Hematopoietic multipotent progenitor cell treated with erythropoietin and hydrocortisone succinate and interleukin-3 and kit ligand, for 15 days (in vitro differentiated cells): ENCODE measurements around the gene TSPAN3.

Experiments
- DNase-seq: peaks from one replicate; pipeline ENCODE4 v3.0.0-alpha.2; 2015; ENCODE audit warnings: low spot score

The TSPAN3 gene

DNA sequence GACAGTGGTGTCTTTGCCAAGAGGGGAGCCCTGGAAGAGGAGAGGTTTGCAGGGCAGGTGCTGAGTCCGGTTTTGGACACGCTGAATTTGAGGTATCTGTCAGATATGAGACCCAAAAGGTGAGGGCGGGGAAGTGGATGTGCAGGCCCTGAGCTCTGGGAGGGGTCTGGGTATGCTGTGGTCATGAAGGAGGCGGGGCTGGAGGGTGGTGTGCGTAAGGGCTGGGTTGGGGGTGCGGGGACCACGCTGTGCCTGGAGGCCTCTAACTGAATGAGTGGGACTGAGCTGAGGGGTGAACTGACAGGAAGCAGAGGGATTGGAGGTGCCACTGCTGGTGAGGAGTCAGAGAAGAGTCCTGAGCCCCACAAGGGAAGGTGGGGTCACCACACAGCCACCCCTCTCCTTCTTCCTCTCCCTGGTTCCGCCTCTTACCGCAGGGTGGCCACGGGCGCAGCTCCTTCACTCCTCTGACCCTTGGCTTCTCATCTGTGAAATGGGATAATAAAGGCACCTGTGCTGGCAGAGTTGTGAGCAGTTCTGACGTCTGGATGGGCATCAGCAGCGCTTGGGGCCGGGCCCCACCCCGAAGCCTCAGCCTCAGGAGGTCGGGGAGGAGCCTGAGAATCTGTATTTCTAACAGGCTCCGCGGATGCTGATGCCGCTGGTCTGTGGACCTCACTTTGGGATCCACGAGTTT lies 47.2 kb downstream of the TSPAN3 start:
- no peak for DNase-seq

- DNase-seq = no peak
Observed at GRCh38 chr15:77022646-77023575, 48.0 kb downstream of the TSPAN3 start.

GRCh38 chr15:77021803-77022381 lies 49.0 kb downstream of the TSPAN3 start:
- DNase-seq = no peak

DNA sequence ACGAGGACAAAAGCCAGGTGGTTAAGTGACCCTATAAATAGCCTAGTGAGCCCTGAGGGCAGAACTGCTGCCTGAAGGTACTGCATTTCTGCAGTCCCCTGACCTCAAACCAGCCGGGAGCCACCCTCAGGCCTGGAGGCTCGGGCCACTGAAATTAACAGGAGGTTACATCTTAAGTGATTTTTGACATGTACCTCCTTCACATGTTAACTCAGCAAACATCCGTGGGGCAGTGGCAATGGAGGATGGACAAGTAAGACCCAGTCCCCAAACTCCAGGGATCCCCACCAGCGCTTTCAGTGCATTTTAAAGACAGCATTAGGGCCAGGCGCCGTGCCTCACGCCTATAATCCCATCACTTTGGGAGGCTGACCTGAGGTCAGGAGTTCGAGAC lies 49.8 kb downstream of the TSPAN3 start:
- no peak for DNase-seq

GRCh38 chr15:77020348-77021087 lies 50.4 kb downstream of the TSPAN3 start:
- no peak for DNase-seq

DNA sequence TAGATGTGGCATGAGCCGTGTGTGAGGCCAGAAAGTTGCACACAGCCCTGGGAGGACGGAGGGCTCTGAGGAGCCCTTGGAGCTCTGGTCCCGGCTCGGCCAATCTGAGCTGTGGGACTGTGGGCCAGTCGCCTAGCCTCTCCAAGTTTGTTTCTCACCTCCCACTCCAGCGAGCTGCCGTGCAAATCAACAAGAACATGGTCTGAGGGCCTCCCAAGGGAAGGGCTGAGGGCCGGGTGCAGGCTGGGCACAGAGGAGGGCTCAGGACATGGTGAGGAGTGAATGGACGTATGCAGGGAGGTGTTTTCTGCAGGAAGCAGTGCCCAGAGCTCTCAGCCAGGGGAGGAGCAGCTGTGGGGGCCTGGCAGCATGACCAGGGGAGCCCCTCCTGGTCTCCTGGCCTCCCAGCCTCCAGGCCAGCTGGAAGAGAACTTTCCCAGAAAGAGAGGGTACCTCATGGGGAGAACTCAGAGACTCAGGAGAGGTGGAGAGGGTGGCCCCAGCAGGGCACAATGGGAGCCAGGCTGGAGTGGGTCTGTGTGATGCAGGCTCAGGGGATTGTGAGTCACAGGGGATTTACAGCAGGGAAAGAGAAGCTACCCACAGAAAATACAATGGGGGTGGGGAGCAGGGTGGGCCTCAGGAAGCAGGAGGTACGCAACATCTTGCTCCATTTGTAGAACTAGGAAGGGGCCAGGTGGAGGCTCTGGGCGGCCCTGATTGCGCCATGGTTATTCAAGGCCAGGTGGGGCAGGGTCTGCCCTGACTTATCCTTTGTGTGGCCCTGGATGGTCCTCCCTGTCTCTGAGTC lies 51.2 kb downstream of the TSPAN3 start:
- no peak for DNase-seq

- no peak for DNase-seq
Observed at GRCh38 chr15:77018796-77019505, 52.0 kb downstream of the TSPAN3 start.

GRCh38 chr15:77017761-77018720 lies 52.9 kb downstream of the TSPAN3 start:
- no peak for DNase-seq

GRCh38 chr15:77017091-77017660 lies 53.7 kb downstream of the TSPAN3 start:
- no peak for DNase-seq

DNA sequence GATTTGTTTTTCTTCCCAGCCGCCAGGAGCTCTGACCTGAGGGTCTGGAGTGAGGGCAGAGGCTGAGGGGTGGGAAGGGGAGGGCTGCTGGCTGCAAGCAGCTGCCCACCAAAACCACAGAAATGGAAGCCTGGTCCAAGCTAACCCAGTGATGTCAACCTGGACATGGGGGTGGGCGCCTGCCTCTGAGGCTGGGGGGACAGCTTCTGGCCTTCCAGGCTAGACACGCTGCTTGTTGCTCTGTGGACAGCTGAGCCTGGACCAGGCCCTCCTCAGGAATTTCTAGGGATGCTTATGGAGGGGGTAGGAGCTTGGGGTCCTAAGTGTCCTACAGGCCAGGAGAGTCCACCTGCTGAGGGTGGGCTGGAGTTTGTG lies 54.6 kb downstream of the TSPAN3 start:
- DNase-seq = no peak

DNA sequence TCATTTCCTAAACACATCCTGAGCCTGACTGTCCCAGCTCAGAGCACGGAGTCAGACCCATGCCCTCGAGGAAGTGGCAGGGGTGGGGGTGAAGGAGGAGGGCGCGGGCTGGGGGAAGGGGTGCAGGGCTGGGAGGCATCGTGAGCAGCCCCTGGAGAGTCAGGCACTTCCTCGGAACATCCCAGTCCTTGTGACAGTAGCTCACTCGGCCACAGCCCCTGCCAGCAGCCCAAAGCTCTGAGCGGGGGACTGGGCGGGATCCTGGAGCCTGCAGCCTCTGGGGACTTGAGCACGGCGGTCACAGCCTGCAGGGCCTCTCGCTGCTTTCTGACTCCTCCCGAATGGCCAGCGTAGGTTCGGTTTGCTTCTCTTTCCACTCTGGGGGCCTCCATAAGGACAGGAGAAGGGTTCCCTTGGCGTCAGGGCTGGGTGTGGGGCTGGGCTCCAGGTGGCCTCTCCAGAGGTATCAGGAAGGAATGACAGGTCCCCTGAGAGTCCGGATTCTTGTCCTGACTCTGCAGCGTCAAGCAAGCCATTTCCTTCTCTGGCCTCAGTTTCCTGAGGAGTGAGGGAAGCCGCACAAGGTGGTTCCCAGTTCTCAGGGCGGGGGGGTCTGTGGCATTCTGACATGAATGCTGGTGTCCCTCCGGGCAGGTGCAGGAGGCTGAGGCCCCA lies 55.1 kb downstream of the TSPAN3 start:
- DNase-seq = no peak

DNA sequence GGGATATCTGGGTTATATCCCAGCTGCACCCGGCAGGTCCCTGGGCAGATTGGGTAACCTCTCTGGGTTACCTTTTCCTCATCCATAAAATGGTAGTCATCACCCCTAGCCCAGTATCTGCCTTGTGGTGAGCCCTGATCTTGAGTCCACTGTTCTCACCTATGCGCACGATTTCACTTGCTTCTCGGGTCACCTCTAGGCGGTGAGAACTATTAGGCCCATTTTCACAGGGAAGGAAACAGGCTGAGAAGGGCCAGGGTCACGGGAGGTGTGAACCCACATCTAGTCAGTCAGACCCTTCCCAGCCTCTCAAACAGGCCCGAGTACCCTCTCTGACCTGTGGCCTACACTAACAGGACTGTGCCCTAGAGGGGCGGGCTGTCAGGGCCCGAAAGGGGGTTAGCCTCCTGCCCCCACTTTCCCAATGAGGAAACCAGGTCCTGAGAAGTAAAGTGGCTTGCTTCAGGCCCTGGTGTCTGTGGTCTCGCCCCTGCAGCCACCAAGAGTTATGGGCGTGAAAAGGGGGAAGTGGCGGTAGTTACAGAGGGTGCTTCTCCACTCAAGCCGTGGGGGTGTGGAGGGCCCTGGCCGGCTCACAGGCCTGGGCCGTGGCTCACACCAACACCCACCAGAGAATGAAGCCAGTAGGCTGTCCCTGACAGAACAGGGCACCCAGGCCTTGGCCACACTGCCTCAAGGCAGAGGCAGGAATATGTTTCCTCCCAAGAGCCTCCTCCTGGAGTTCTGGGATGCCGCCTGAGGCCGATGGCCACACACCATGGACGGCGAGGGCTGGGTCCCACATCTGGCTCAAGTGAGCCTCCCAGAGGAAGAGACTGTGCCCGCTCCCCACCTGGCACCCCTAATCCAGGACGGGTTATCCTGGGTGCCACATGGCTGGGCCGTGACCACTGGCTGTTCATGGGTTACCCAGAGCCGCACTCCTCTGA lies 56.5 kb downstream of the TSPAN3 start:
- DNase-seq = no peak

GRCh38 chr15:77013776-77014131 lies 57.2 kb downstream of the TSPAN3 start:
- DNase-seq = no peak

- DNase-seq = no peak
Observed at GRCh38 chr15:77012868-77013267, 58.0 kb downstream of the TSPAN3 start.

DNA sequence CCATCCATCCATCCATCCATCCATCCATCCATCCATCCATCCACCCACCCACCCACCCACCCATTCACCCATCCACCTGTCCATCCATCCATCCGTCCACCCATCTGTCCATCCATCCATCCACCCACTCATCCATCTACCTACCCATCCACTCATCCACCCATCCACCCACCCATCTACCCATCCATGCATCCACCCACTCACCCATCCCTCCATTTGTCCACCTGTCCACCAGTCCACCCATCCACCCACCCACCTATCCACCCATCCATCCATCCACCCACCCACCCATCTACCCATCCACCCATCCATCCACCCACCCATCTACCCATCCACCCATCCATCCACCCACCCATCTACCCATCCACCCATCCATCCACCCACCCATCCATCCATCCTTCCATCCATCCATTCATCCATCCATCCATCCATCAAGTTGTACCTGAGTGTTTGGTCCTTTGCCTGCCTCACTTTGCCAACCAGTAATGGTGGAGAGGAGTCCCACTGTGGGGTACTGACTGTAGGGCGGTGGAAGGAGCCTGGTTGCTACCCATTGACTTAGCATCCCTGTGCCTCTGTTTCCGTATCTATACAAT lies 58.7 kb downstream of the TSPAN3 start:
- DNase-seq = no peak

DNA sequence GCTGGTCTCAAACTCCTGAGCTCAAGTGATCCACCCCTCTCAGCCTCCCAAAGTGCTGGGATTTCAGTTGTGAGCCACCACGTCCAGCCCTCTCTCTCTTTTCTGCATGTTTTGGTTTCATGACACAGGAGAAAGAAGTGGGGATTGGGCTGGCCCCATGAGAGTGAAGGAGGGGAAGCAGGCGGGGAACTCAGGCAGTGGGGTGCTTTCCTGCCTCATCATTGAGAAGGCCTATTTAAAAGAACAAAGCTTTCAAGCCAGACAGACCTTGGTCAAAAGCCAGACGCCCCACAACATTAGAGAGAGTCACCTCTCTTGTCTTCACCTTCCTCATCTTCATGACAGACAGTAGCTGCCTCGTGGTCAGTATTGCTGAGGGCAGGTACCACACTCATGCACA lies 60.1 kb downstream of the TSPAN3 start:
- no peak for DNase-seq

GRCh38 chr15:77010312-77010686 lies 60.6 kb downstream of the TSPAN3 start:
- no peak for DNase-seq
